ENCODE data around the gene RPF1. TPM values are rescaled to one million over a fixed set of nuclear protein-coding genes. Genes with fewer than 3 reads are reported as not detected.
A peak's percentile ranks its signal among the peaks of the same experiment; 100 is the strongest.

The RPF1 gene, protein sequence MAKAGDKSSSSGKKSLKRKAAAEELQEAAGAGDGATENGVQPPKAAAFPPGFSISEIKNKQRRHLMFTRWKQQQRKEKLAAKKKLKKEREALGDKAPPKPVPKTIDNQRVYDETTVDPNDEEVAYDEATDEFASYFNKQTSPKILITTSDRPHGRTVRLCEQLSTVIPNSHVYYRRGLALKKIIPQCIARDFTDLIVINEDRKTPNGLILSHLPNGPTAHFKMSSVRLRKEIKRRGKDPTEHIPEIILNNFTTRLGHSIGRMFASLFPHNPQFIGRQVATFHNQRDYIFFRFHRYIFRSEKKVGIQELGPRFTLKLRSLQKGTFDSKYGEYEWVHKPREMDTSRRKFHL
- 10 to 100 TPM; 29.2 to 38.5 (median 32.0) TPM for total RNA-seq
- polyA plus RNA-seq, result 10 to 100 TPM; 44.7 to 75.5 (median 69.4) TPM
- long read RNA-seq, donor 1, transcript RPF1-201 (9 exons, 1,385 nt), result major isoform, 7 of 7 reads
- long read RNA-seq, donor 1, partial matches to known transcripts, result 0 of 7 reads
- long read RNA-seq, donor 1, other reads (novel, unspliced or antisense), result 0 of 7 reads
- long read RNA-seq, donor 2, transcript RPF1-201 (9 exons, 1,385 nt), result major isoform, 16 of 19 reads
- long read RNA-seq, donor 2, partial matches to known transcripts, result 1 of 19 reads
- long read RNA-seq, donor 2, other reads (novel, unspliced or antisense), result 2 of 19 reads

DNA sequence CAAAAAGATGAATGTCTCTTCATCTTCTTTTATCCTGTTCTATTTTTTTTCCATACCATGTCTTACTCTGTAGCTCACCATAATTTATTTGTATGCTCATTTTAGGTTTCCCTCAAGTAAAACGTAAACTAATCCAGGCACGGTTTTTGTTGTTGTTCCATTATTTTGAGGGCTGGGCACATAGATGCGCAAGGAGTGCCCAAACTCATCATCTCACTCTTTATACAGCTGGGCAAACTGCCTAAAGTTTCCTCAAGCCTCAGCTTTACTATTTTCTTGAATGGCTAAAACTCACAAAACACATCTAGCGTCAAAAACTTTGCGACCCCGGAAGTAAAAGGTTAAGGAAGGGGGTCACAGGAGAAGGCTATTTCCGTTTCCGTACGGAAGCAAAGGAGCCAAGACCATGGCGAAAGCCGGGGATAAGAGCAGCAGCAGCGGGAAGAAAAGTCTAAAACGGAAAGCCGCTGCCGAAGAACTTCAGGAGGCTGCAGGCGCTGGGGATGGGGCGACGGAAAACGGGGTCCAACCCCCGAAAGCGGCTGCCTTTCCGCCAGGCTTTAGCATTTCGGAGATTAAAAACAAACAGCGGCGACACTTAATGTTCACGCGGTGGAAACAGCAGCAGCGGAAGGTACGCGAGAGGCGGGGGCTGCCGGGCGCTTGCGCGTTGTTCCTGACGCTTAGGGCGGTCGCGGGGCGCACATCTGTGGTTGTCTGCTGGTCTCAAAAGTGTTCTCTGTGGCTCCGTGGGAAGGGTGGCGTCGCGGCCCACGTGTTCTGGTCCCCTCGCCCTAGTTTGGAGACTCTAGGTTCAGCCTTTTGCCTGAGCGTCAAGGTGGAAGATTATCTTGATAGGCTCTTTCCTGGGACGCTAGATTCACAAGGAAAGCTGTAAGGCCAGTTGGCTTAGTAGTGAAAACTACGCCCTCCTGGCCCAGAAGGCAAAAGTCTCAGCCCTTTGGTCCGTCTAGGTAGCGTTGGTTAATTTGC, at the start of gene RPF1:
RPF1 (plus strand) TSS at position 391 of the 993 bp plus-strand sequence; CDS start at position 407, 16 bp downstream.
- peak; percentile 68 to 84 for DNase-seq
- TF ChIP-seq, protein P1, sequence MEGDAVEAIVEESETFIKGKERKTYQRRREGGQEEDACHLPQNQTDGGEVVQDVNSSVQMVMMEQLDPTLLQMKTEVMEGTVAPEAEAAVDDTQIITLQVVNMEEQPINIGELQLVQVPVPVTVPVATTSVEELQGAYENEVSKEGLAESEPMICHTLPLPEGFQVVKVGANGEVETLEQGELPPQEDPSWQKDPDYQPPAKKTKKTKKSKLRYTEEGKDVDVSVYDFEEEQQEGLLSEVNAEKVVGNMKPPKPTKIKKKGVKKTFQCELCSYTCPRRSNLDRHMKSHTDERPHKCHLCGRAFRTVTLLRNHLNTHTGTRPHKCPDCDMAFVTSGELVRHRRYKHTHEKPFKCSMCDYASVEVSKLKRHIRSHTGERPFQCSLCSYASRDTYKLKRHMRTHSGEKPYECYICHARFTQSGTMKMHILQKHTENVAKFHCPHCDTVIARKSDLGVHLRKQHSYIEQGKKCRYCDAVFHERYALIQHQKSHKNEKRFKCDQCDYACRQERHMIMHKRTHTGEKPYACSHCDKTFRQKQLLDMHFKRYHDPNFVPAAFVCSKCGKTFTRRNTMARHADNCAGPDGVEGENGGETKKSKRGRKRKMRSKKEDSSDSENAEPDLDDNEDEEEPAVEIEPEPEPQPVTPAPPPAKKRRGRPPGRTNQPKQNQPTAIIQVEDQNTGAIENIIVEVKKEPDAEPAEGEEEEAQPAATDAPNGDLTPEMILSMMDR (IDR thresholded peaks at IDR 0.05), result no peak
- intact Hi-C loops (cut with DNase I), result loop anchor here in 1 of 2 donors (2.0 kb wide), 1 partner anchor 28 kb away; the partner anchor contains the start of genes GNG5 and SPATA1
- peak; percentile 93 to 99 (median 94) for ATAC-seq
- H3K9me3 ChIP-seq, result no peaks in the 10 kb centered on the region
- peak within 1 kb of the TSS; percentile 83 for H3K4me3 ChIP-seq
- H3K27ac ChIP-seq, result peak within 1 kb of the TSS; percentile 92
- H3K27me3 ChIP-seq (ENCODE audit: insufficient read depth in 3 of 3, low read length in 2 of 3), result peaks cover 0 to 26% (median 2%) of the 10 kb centered on the region in 3 donors
- H3K36me3 ChIP-seq (ENCODE audit: insufficient read depth in 1 of 2, low read depth in 1 of 2), result peaks cover 0 to 27% of the 10 kb centered on the region in 2 donors
- peaks cover 27% of the 10 kb centered on the region for H3K4me1 ChIP-seq
- 4 to 5% (median 4%) methylated on average over 51 of the region's 51 CpGs for WGBS, 3 donors

DNA sequence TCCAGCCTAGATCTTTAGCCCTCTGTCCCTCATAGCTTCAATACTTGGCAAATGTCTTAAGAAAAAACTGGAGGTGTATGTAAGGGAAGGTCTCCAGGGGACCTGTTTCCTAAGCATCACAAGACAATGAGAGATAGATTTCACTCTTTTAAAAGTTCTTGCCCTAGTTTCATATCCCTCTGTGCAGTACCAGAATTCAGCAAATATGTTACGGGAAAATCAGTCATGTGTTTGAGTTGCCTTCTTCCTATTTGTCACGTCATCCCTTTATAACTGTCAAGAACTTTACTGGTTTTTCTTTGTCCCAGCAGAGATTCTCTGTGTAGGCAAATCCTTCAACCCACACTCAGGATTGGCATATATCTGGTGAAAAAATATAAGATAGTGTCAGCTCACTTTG, 48.5 kb upstream of the RPF1 start:
- intact Hi-C loops (cut with DNase I), result loop anchor here (5.0 to 10.0 kb wide), 4 partner anchors 128 to 498 kb away; partner anchors contain the start of gene SAMD13 (in 1 of the 2)
- Histone ChIP-seq H3K27me3 (ENCODE audit: insufficient read depth in 3 of 3, low read length in 2 of 3) (no peaks in the 10 kb centered on the region), H3K27ac (no peak overlapping the region), H3K36me3 (ENCODE audit: insufficient read depth in 1 of 2, low read depth in 1 of 2) (no peaks in the 10 kb centered on the region), H3K4me3 (no peak overlapping the region), H3K9me3 (no peaks in the 10 kb centered on the region), H3K4me1 (no peaks in the 10 kb centered on the region)
- 68 to 88% (median 72%) methylated on average over 2 of the region's 2 CpGs for WGBS, 3 donors
- TF ChIP-seq, protein P1 (IDR thresholded peaks at IDR 0.05), result no peak
- no peak for DNase-seq
- no peak for ATAC-seq

DNA sequence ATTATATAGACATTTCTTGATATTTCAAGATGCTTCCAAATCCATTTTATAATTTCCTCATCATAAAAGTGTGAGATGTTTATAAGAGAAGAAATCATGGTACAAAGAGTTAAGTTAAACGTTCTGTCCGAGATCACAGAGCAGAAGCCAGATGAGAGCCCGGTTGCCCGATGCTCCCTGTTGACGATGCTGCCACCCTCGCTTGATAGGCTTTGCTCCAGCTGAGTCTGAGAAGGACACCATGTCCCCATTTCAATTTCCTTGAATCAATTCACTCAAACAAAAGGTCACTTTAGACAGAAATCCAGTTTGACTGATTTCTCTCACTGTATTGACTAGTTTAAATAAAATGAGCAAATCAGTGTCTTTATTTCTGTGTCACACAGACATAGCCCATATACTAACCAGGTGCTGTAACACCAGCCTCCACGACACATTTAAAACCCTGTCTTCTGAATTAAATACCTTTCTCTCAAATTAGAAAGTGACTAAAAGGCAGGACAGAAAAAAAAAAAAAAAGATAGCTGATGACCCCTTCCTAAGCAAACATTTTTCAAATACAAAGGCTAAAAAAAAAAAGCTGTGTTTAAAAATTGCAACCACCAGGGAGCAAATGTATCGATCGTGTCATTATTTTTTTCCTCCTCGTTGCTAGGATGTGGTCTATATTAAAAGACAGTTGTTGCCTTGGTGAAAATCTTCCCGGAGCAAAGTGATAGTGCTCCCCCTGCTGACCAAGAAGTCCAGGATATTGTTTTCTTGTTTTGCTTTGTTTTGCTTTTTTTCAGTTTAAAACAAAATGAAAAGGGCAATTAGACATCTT, 45.6 kb upstream of the RPF1 start:
- Histone ChIP-seq H3K27me3 (ENCODE audit: insufficient read depth in 3 of 3, low read length in 2 of 3) (no peaks in the 10 kb centered on the region), H3K27ac (no peak overlapping the region), H3K36me3 (ENCODE audit: insufficient read depth in 1 of 2, low read depth in 1 of 2) (no peaks in the 10 kb centered on the region), H3K4me1 (no peaks in the 10 kb centered on the region), H3K9me3 (no peaks in the 10 kb centered on the region), H3K4me3 (peak overlapping the region; percentile 53)
- DNase-seq (peak in 1 of 2 donors; percentile 14), ATAC-seq (peak in 3 of 4 donors; percentile 80 to 96 (median 81))
- 9 to 22% (median 9%) methylated on average over 11 of the region's 11 CpGs for WGBS, 3 donors
- TF ChIP-seq, protein P1 (IDR thresholded peaks at IDR 0.05), result peak; percentile 76
- intact Hi-C loops (cut with DNase I), result loop anchor here (2.0 to 10.0 kb wide), 5 partner anchors 131 to 501 kb away; partner anchors contain the start of gene SAMD13 (in 1 of the 2)

Measured in psoas muscle (tissue), 8 donors.